ENCODE measurements around the gene POU2AF1. TPM values are rescaled to one million over a fixed set of nuclear protein-coding genes. Genes with fewer than 3 reads are reported as not detected.

The POU2AF1 gene
- total RNA-seq, 2 donors from 2014 or later: 1.6 to 10.5 TPM

DNA sequence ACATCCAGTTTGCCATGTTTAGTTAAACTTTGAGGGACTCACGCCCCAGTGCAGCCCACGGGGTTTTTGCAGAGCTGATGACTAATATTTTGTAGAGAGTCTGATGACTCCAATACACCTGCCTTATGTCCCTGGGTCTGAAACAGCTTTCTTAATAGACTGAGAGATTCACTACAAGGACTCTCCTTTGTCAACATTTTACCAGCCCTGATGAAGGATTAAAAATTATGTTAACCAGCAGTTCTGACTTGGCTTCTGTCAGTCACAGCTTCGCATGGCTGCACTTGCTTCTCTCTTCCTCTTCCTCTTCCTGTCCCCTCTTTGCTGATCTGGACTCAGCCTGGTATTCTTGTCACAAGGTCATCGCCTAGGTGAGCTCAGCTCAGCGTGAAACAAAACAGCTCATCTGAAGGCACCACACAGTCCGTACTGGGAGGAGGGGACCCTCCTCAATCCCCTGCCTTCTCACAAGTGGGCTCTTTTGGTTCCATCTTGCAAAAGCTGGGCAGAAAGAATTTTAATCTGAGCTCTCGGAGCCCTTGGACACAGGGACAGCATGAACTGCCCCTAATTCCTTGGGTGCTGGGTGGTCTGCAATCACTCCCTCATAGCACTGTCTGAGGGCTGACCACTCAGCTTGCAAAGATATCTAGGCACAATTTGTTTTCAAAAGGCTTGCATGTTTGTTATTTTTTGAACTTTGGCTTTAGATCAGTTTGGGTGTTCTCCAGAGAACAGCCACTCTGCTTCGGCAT, 38.1 kb upstream of the POU2AF1 start:
- Mint-ChIP-seq H3K4me3 (peak overlapping the region; percentile 54), H3K27me3 (peaks cover 8% of the 10 kb centered on the region), H3K4me1 (peaks cover 18% of the 10 kb centered on the region), H3K36me3 (ENCODE audit: low read depth) (peaks cover 2% of the 10 kb centered on the region), H3K27ac (peak overlapping the region; percentile 83)
- no peaks in the 10 kb centered on the region for H3K9me3 ChIP-seq (ENCODE audit: control insufficient read depth, low read length, poor library complexity, severe bottlenecking)
- ATAC-seq (peak; percentile 73), DNase-seq (no peak)

GRCh38 chr11:111416231-111416960, 37.3 kb upstream of the POU2AF1 start:
- peaks cover 8% of the 10 kb centered on the region for H3K27me3 Mint-ChIP-seq
- H3K4me3 Mint-ChIP-seq: no peak overlapping the region
- H3K36me3 Mint-ChIP-seq (ENCODE audit: low read depth): peaks cover 2% of the 10 kb centered on the region
- ATAC-seq: no peak
- DNase-seq: no peak
- H3K9me3 ChIP-seq (ENCODE audit: control insufficient read depth, low read length, poor library complexity, severe bottlenecking): no peaks in the 10 kb centered on the region
- H3K4me1 Mint-ChIP-seq: peaks cover 18% of the 10 kb centered on the region
- no peak overlapping the region for H3K27ac Mint-ChIP-seq

GRCh38 chr11:111414936-111415335, 35.9 kb upstream of the POU2AF1 start:
- Mint-ChIP-seq H3K4me3 (peak overlapping the region; percentile 66), H3K4me1 (peaks cover 18% of the 10 kb centered on the region), H3K27ac (peak overlapping the region; percentile 61), H3K27me3 (peaks cover 8% of the 10 kb centered on the region), H3K36me3 (ENCODE audit: low read depth) (peaks cover 2% of the 10 kb centered on the region)
- no peaks in the 10 kb centered on the region for H3K9me3 ChIP-seq (ENCODE audit: control insufficient read depth, low read length, poor library complexity, severe bottlenecking)
- no peak for DNase-seq
- no peak for ATAC-seq

DNA sequence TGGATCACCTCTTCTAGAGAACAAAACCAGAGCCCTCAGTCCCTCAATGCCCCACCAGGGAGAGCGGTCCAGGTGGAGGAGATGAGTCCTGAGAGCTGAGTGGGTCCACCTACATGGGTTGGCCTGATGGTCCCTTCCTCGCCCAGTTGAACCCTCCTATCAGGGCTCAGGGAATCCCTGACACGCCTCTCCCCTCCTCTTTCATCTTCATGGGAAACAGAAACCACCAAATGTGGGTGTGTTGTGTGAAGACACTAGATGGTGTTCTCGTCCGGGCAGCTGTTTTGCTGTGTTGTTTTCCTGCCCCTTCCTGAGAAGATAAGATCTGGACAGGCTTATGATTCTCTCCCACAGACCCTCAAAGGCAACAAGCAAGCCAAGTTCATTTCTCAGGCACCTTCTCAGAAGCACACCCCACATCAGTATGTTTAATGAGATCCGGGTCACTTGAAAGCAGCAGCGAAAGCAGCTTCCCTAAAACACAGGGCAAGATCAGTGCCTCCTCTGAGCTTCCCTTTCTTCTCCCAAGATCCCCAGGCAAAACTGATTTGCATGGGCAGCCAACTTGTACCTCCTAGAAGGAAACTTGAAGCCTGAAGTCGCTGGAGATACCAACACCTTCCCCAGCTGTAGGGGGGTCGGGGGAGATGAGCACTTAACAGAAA, 35.3 kb upstream of the POU2AF1 start:
- DNase-seq: no peak
- Mint-ChIP-seq H3K27ac (peak overlapping the region; percentile 61), H3K27me3 (peaks cover 8% of the 10 kb centered on the region), H3K4me3 (peak overlapping the region; percentile 66), H3K36me3 (ENCODE audit: low read depth) (peaks cover 2% of the 10 kb centered on the region), H3K4me1 (peaks cover 18% of the 10 kb centered on the region)
- H3K9me3 ChIP-seq (ENCODE audit: control insufficient read depth, low read length, poor library complexity, severe bottlenecking): no peaks in the 10 kb centered on the region
- no peak for ATAC-seq

- ATAC-seq (no peak), DNase-seq (no peak)
- peaks cover 18% of the 10 kb centered on the region for H3K4me1 Mint-ChIP-seq
- H3K4me3 Mint-ChIP-seq: peak overlapping the region; percentile 66
- H3K27ac Mint-ChIP-seq: peak overlapping the region; percentile 61
- peaks cover 2% of the 10 kb centered on the region for H3K36me3 Mint-ChIP-seq (ENCODE audit: low read depth)
- H3K27me3 Mint-ChIP-seq: peaks cover 8% of the 10 kb centered on the region
- H3K9me3 ChIP-seq (ENCODE audit: control insufficient read depth, low read length, poor library complexity, severe bottlenecking): no peaks in the 10 kb centered on the region
Measured at GRCh38 chr11:111413849-111414248, 34.8 kb upstream of the POU2AF1 start.

DNA sequence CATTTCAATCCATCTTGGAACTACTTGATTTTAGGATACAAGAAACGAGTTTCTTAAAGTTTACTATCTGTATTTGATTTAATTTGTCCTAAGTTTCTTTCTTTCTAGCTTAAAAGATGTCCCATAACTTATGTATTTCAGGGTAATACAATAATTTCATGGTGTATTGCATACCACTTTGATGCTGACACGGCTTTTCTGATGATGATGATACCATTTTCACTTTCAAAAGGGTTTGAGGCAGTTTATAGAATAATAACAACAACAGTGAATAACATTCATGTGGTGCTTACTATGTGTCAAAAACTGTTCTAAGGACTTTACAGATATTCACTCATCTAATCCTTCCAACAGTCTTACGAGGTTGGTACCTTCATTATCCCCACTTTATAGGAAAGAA, 33.2 kb upstream of the POU2AF1 start:
- no peaks in the 10 kb centered on the region for H3K9me3 ChIP-seq (ENCODE audit: control insufficient read depth, low read length, poor library complexity, severe bottlenecking)
- Mint-ChIP-seq H3K27ac (no peak overlapping the region), H3K4me1 (peaks cover 10% of the 10 kb centered on the region), H3K27me3 (peaks cover 2% of the 10 kb centered on the region), H3K4me3 (no peak overlapping the region), H3K36me3 (ENCODE audit: low read depth) (peaks cover 2% of the 10 kb centered on the region)
- no peak for DNase-seq
- ATAC-seq: no peak

- H3K36me3 Mint-ChIP-seq (ENCODE audit: low read depth): peaks cover 2% of the 10 kb centered on the region
Measured at GRCh38 chr11:111411456-111411855, 32.4 kb upstream of the POU2AF1 start.

DNA sequence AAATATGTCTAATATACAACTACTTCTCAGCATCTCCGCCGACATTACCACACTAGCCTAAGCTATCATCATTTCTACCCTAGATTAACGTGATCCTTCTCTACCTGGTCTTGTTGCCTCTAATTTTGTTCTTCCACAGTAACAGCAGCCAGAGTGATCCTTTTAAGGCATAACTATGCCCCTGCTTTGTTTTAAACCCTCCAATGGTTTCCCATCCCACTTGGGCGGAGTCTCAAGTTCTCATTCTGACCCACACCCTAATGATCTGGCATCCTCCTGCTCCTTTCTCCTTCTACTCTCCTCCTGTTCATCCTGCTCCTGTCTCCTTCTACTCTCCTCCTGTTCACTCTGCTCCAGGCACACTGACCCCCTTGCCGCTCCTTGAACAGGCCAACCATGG, 31.9 kb upstream of the POU2AF1 start:
- Mint-ChIP-seq H3K4me1 (peaks cover 10% of the 10 kb centered on the region), H3K4me3 (no peak overlapping the region), H3K27me3 (no peaks in the 10 kb centered on the region), H3K27ac (no peak overlapping the region), H3K36me3 (ENCODE audit: low read depth) (peaks cover 2% of the 10 kb centered on the region)
- no peaks in the 10 kb centered on the region for H3K9me3 ChIP-seq (ENCODE audit: control insufficient read depth, low read length, poor library complexity, severe bottlenecking)
- no peak for DNase-seq
- ATAC-seq: no peak

More at GRCh38 chr11:111411456-111411855, 32.4 kb upstream of the POU2AF1 start:
- Mint-ChIP-seq H3K27me3 (no peaks in the 10 kb centered on the region), H3K4me3 (no peak overlapping the region), H3K27ac (no peak overlapping the region), H3K4me1 (peaks cover 10% of the 10 kb centered on the region)
- H3K9me3 ChIP-seq (ENCODE audit: control insufficient read depth, low read length, poor library complexity, severe bottlenecking): no peaks in the 10 kb centered on the region
- no peak for DNase-seq
- ATAC-seq: no peak

DNA sequence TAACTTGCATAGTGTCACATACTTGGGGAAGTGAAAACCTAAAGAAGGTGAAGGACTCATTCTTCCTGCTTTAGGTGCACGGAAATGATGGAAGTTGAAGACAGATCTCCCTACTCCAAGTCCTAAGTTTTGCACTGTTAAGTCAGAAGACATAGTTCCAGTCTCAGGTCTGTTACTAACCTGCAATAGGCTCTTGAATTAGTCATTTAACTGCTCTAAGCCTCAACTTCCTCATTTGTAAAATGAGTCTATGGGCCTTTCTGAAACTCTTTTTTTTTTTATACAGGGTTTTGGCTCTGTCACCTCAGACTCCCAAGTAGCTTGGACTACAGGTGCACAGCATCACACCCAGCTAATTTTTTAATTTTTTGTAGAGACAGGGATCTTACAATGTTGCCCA, 30.8 kb upstream of the POU2AF1 start:
- DNase-seq (no peak), ATAC-seq (peak; percentile 41)
- H3K36me3 Mint-ChIP-seq (ENCODE audit: low read depth): peaks cover 2% of the 10 kb centered on the region
- H3K27ac Mint-ChIP-seq: no peak overlapping the region
- no peaks in the 10 kb centered on the region for H3K27me3 Mint-ChIP-seq
- peaks cover 8% of the 10 kb centered on the region for H3K4me1 Mint-ChIP-seq
- H3K4me3 Mint-ChIP-seq: no peak overlapping the region
- H3K9me3 ChIP-seq (ENCODE audit: control insufficient read depth, low read length, poor library complexity, severe bottlenecking): no peaks in the 10 kb centered on the region

DNA sequence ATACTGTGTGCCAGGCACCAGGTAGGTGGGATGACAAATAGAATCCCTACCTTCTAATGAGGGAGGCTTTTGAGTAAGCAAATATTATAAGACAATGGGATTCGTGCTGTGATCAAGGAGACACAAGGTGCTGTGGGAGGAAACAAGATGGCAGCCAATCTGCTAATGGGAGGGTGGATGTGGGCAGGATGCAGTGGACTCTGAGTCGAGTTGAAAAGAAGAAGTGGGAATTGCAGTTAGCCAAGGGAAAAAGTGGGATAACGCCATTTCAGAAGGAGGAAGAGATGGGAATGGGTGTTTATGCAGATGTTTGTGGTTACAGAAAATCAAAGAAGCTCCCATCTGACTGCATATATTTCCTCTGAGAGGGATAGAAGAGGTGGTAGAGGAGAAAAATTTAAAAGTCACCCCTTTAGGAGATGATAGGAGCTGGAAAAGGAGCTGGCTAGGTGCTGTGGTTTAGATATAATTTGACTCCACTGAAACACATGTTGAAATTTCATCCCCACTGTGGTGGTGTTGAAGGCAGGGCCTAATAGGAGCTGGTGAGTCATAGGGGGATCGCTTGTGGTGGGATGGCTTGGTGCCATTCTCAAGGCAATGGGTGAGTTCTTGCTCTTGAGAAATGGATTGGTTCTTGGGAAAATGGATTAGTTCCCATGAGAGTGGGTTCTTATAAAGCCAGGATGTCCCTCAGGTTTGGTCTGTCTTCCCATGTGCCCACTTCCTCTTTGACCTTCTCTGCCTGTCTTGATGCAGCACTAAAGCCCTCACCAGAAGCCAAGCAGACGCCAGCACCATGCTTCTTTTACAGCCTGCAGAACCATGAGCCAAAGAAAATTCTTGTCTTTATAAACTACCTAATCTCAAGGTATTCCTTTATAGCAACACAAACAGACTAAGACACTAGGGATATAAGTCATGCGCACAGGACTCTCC, 30.0 kb upstream of the POU2AF1 start:
- Mint-ChIP-seq H3K27ac (no peak overlapping the region), H3K4me1 (no peaks in the 10 kb centered on the region), H3K4me3 (no peak overlapping the region), H3K36me3 (ENCODE audit: low read depth) (peaks cover 2% of the 10 kb centered on the region), H3K27me3 (no peaks in the 10 kb centered on the region)
- no peaks in the 10 kb centered on the region for H3K9me3 ChIP-seq (ENCODE audit: control insufficient read depth, low read length, poor library complexity, severe bottlenecking)
- ATAC-seq (no peak), DNase-seq (no peak)

DNA sequence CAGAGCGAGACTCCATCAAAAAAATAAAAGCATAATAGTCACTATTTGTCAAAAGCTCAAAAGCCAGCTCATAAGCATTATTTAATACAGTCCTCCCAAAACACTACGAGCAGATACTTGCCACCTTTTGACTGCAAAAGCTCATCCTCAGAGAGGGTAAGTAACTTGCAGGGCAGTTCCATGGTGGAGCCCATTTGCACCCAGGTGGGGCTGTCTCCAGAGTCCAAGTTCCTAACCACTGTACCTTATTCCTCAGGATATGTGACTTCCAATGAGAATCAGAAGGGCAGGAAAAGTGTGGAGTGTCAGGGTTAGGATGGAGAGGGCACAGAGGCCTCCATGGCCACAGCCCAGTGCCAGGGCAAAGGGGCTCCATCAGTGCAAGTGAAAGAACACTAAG, 28.6 kb upstream of the POU2AF1 start:
- H3K27ac Mint-ChIP-seq: no peak overlapping the region
- H3K36me3 Mint-ChIP-seq (ENCODE audit: low read depth): no peaks in the 10 kb centered on the region
- no peaks in the 10 kb centered on the region for H3K4me1 Mint-ChIP-seq
- no peaks in the 10 kb centered on the region for H3K27me3 Mint-ChIP-seq
- ATAC-seq: no peak
- no peak overlapping the region for H3K4me3 Mint-ChIP-seq
- DNase-seq: no peak
- no peaks in the 10 kb centered on the region for H3K9me3 ChIP-seq (ENCODE audit: control insufficient read depth, low read length, poor library complexity, severe bottlenecking)

- Mint-ChIP-seq H3K36me3 (ENCODE audit: low read depth) (no peaks in the 10 kb centered on the region), H3K27me3 (no peaks in the 10 kb centered on the region), H3K4me3 (no peak overlapping the region), H3K4me1 (no peaks in the 10 kb centered on the region), H3K27ac (no peak overlapping the region)
- no peaks in the 10 kb centered on the region for H3K9me3 ChIP-seq (ENCODE audit: control insufficient read depth, low read length, poor library complexity, severe bottlenecking)
- ATAC-seq: no peak
- no peak for DNase-seq
Measured at GRCh38 chr11:111406589-111406988, 27.5 kb upstream of the POU2AF1 start.

Measured in T-helper 17 cell (primary cell).